Calu3 (cell line): Measurements from ENCODE around the gene SH3RF3. TPM values are rescaled to one million over a fixed set of nuclear protein-coding genes. Genes with fewer than 3 reads are reported as not detected.

Experiments
- BruUV-seq: library from RNA; stranded (reverse); fragments of 400-500 nt; replicated peaks from 2 replicates; lab custom pipeline; 2021; lab: Mats Ljungman, UMichigan
- CTCF ChIA-PET: fragments of 300-600 bp; sonication (Branson Sonifier 250); formaldehyde crosslinking; loops from one replicate; lab custom pipeline; 2022; ENCODE audit warnings: antibody characterized with exemption; lab: Charles Lee
- DNase-seq: peaks from one replicate; pipeline ENCODE4 v3.0.0; 2022
- H3K27ac Mint-ChIP-seq: one replicate; pipeline ENCODE4 v1.8.0; 2022; ENCODE audit warnings: mixed read lengths; ENCODE audit not compliant: unreplicated experiment
- H3K27me3 Mint-ChIP-seq: one replicate; pipeline ENCODE4 v1.8.0; 2022; ENCODE audit warnings: mixed read lengths; ENCODE audit not compliant: unreplicated experiment
- H3K36me3 Mint-ChIP-seq: one replicate; pipeline ENCODE4 v1.8.0; 2022; ENCODE audit warnings: mild to moderate bottlenecking, moderate library complexity, mixed read lengths; ENCODE audit not compliant: insufficient read depth, unreplicated experiment
- H3K4me1 Mint-ChIP-seq: one replicate; pipeline ENCODE4 v1.8.0; 2022; ENCODE audit warnings: mild to moderate bottlenecking, low read depth, mixed read lengths; ENCODE audit not compliant: unreplicated experiment
- H3K4me3 Mint-ChIP-seq: one replicate; pipeline ENCODE4 v1.8.0; 2022; ENCODE audit warnings: mild to moderate bottlenecking, low read depth, moderate library complexity, mixed read lengths; ENCODE audit not compliant: unreplicated experiment
- H3K9me3 Mint-ChIP-seq: one replicate; pipeline ENCODE4 v1.8.0; 2022; ENCODE audit warnings: low read depth, mixed read lengths; ENCODE audit not compliant: unreplicated experiment
- intact Hi-C: fragments of 100-400 bp; cut with micrococcal nuclease; formaldehyde crosslinking; loops from one replicate; pipeline ENCODE4 v1.10.0; 2022; ENCODE audit not compliant: unreplicated experiment
- total RNA-seq: library from RNA; stranded (reverse); gene quantifications from 2 replicates; pipeline ENCODE4 v1.2.3, GENCODE V29; 2022
- TF ChIP-seq, protein P1 (sequence below): fragments of 200-600 bp; IDR thresholded peaks from one replicate; pipeline ENCODE4 v1.8.0; 2022; ENCODE audit warnings: antibody characterized with exemption; ENCODE audit not compliant: unreplicated experiment

The SH3RF3 gene
- total RNA-seq, 1 experiment from 2014 or later, result 0.17 TPM

DNA sequence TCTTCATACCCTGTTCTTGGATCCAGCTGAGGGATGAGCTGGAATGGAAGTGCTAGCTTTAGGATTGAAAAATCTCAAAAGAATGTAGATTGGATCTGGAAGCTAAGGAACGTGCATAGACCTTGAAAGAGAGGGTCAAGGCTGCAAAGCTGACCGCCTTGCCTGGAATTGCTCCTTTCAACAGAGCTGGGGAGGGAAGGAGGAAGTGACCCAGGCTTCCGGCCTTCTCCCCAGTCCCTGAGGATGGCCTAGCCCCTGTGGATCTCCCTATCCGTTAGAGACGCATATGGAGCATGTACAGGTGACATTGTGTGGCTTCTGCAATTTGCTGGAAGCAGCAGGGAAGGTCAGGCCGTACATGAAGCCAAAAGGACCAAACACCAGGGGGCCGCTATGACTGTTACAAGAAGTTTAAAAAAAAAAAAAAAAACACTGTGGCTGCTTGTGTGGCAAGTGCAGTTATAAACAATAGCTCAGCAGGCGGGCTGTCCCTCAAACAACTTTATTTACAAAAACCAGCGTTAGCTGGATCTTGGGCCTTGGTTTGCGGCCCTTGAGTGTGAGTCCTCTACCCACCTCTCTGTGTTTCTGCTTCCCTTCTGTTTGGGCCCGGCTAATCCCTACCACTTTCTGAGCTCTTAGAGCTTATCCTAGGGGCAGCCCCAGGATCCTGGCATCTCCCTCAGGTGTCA lies 257.1 kb downstream of the SH3RF3 start:
- no peak overlapping the region for H3K27ac Mint-ChIP-seq
- H3K36me3 Mint-ChIP-seq, result no peaks in the 10 kb centered on the region
- intact Hi-C loops, result no loop called here
- CTCF ChIA-PET, result no interaction called here
- TF ChIP-seq, protein P1, sequence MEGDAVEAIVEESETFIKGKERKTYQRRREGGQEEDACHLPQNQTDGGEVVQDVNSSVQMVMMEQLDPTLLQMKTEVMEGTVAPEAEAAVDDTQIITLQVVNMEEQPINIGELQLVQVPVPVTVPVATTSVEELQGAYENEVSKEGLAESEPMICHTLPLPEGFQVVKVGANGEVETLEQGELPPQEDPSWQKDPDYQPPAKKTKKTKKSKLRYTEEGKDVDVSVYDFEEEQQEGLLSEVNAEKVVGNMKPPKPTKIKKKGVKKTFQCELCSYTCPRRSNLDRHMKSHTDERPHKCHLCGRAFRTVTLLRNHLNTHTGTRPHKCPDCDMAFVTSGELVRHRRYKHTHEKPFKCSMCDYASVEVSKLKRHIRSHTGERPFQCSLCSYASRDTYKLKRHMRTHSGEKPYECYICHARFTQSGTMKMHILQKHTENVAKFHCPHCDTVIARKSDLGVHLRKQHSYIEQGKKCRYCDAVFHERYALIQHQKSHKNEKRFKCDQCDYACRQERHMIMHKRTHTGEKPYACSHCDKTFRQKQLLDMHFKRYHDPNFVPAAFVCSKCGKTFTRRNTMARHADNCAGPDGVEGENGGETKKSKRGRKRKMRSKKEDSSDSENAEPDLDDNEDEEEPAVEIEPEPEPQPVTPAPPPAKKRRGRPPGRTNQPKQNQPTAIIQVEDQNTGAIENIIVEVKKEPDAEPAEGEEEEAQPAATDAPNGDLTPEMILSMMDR, result no peak
- DNase-seq, result no peak
- no peak overlapping the region for H3K4me3 Mint-ChIP-seq
- no peaks in the 10 kb centered on the region for H3K9me3 Mint-ChIP-seq
- peaks cover 100% of the 10 kb centered on the region for H3K27me3 Mint-ChIP-seq
- BruUV-seq, result no TSS peak
- no peaks in the 10 kb centered on the region for H3K4me1 Mint-ChIP-seq

DNA sequence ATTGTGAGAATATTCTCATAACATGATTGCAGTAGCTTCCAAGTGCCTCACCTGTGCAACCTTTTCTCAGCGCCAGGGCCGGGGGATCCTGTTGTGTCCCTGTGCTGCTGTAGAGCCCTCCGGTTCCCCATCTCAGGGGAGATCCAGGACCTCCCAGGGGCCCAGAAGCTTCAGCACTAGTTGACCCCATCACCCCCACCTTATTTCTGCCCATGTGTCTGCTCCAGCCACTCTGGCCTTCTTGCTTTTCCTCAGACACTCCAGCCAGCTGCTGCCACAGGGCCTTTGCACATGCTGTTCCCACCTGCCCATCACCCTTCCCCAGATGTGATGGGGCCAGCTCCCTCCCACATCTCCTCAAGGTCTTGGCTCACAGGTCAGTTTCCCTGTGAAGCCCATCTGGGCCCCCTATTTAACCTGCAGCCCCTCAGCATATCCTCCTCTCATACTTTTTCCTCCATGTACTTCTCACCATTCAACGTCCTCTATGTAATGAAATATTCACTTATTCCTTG lies 258.3 kb downstream of the SH3RF3 start:
- H3K27me3 Mint-ChIP-seq, result peaks cover 97% of the 10 kb centered on the region
- no peaks in the 10 kb centered on the region for H3K9me3 Mint-ChIP-seq

DNA sequence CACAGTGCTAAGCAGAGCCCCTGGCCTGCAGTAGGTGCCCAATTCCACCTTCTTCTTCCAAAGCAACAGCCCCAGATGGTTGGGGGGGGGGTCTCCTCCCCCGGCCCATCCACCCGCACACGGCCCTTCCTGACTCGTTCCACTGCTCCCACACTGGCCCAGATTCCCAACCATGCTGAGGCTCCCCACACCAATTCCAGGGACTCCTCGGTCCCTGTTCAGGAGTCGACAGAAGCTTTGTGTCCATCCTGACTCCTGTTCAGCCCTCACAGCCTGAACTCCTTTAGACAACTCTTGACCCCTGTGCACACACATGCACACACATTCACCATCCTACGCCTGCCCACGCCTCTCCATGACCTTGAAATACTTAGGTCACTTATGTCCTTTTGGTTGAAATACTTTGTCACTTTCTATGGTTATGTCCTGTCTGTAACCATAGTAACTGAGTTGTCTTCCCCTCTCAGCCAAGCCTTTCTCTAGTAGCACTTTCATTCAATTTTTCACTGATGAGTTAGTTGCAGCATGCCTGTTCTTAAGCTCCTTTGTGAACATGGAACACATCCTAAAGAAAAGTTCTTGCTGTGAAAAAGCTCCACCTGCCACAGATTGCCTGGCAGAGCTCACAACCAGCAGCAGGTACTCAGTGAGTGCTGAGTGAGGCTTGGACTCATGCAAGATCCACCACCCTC lies 258.9 kb downstream of the SH3RF3 start:
- no TSS peak for BruUV-seq
- no peaks in the 10 kb centered on the region for H3K4me1 Mint-ChIP-seq
- no peaks in the 10 kb centered on the region for H3K9me3 Mint-ChIP-seq
- intact Hi-C loops, result no loop called here
- TF ChIP-seq, protein P1, result no peak
- no peaks in the 10 kb centered on the region for H3K36me3 Mint-ChIP-seq
- CTCF ChIA-PET, result interaction anchor here (0.7 kb wide), 1 partner anchor 392 kb away, joined by 4 read pairs; no protein-coding TSS in a partner anchor
- no peak for DNase-seq
- peaks cover 97% of the 10 kb centered on the region for H3K27me3 Mint-ChIP-seq
- H3K27ac Mint-ChIP-seq, result no peak overlapping the region
- no peak overlapping the region for H3K4me3 Mint-ChIP-seq

More for the DNA sequence above, 258.3 kb downstream of the SH3RF3 start:
- intact Hi-C loops, result no loop called here
- Mint-ChIP-seq H3K4me1 (no peaks in the 10 kb centered on the region), H3K4me3 (no peak overlapping the region), H3K27ac (no peak overlapping the region), H3K36me3 (no peaks in the 10 kb centered on the region)
- TF ChIP-seq, protein P1, result no peak
- no peak for DNase-seq
- BruUV-seq, result no TSS peak
- CTCF ChIA-PET, result no interaction called here

DNA sequence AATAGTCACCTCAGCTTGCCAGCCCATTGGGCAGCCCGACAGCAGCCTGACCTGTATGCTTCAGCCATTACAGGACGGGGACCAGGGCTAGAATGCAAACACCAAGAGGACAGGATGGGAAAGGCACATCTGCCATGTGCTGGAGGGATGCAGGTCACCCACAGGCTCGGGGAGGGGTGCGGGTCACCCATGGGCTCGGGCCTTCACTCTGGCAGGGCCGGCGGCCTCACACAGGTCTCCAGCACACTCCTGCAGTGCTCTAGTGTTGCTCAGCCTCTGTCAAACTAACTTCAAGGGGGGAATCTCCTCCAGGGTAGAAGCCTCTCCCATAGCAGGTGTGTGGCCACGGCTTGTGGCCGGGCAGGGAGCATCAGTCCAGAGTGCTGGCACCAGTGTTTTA lies 262.2 kb downstream of the SH3RF3 start:
- H3K9me3 Mint-ChIP-seq, result no peaks in the 10 kb centered on the region
- peaks cover 95% of the 10 kb centered on the region for H3K27me3 Mint-ChIP-seq
- no peaks in the 10 kb centered on the region for H3K4me1 Mint-ChIP-seq
- H3K27ac Mint-ChIP-seq, result no peak overlapping the region
- no peaks in the 10 kb centered on the region for H3K36me3 Mint-ChIP-seq
- intact Hi-C loops, result no loop called here
- no TSS peak for BruUV-seq
- H3K4me3 Mint-ChIP-seq, result no peak overlapping the region
- CTCF ChIA-PET, result no interaction called here
- TF ChIP-seq, protein P1, result no peak
- DNase-seq, result no peak
